ENCODE results near the gene M6PR.

Gene M6PR

GRCh38 chr12:8949342-8950220, at the start of gene M6PR:
Gene M6PR (minus strand): TSS chr12:8949645. CDS start chr12:8946404, 3,241 bp downstream.
- Histone ChIP-seq H3K27ac (ENCODE audit: poor library complexity, severe bottlenecking) (peak within 1 kb of the TSS; percentile 65), H3K9me3 (ENCODE audit: severe bottlenecking) (no peaks in the 10 kb centered on the region), H3K4me1 (ENCODE audit: insufficient read depth, poor library complexity, severe bottlenecking) (peaks cover 3% of the 10 kb centered on the region), H3K4me3 (ENCODE audit: severe bottlenecking) (peak within 1 kb of the TSS; percentile 79), H3K36me3 (ENCODE audit: low read depth) (peaks cover 15% of the 10 kb centered on the region), H3K27me3 (ENCODE audit: insufficient read depth, poor library complexity, severe bottlenecking) (no peaks in the 10 kb centered on the region)
- TF ChIP-seq CTCF (IDR thresholded peaks at IDR 0.05; ENCODE audit: poor library complexity, severe bottlenecking): peak; percentile 19
- DNase-seq (ENCODE audit: low spot score) (peak; percentile 77), ATAC-seq (ENCODE audit: low read depth) (peak; percentile 89)

- Histone ChIP-seq H3K4me3 (ENCODE audit: severe bottlenecking) (no peak overlapping the region), H3K9me3 (ENCODE audit: severe bottlenecking) (no peaks in the 10 kb centered on the region), H3K27me3 (ENCODE audit: insufficient read depth, poor library complexity, severe bottlenecking) (no peaks in the 10 kb centered on the region), H3K27ac (ENCODE audit: poor library complexity, severe bottlenecking) (no peak overlapping the region), H3K4me1 (ENCODE audit: insufficient read depth, poor library complexity, severe bottlenecking) (no peaks in the 10 kb centered on the region), H3K36me3 (ENCODE audit: low read depth) (no peaks in the 10 kb centered on the region)
- TF ChIP-seq CTCF (IDR thresholded peaks at IDR 0.05; ENCODE audit: poor library complexity, severe bottlenecking): no peak
- DNase-seq (ENCODE audit: low spot score) (no peak), ATAC-seq (ENCODE audit: low read depth) (no peak)
Measured at GRCh38 chr12:8996682-8997405, 47.4 kb upstream of the M6PR start.

GRCh38 chr12:8995021-8995775, 45.8 kb upstream of the M6PR start:
- H3K4me1 ChIP-seq (ENCODE audit: insufficient read depth, poor library complexity, severe bottlenecking): no peaks in the 10 kb centered on the region
- no peak for TF ChIP-seq CTCF (IDR thresholded peaks at IDR 0.05; ENCODE audit: poor library complexity, severe bottlenecking)
- no peak overlapping the region for H3K27ac ChIP-seq (ENCODE audit: poor library complexity, severe bottlenecking)
- H3K27me3 ChIP-seq (ENCODE audit: insufficient read depth, poor library complexity, severe bottlenecking): no peaks in the 10 kb centered on the region
- H3K36me3 ChIP-seq (ENCODE audit: low read depth): no peaks in the 10 kb centered on the region
- no peak for DNase-seq (ENCODE audit: low spot score)
- ATAC-seq (ENCODE audit: low read depth): no peak
- no peaks in the 10 kb centered on the region for H3K9me3 ChIP-seq (ENCODE audit: severe bottlenecking)
- no peak overlapping the region for H3K4me3 ChIP-seq (ENCODE audit: severe bottlenecking)

- DNase-seq (ENCODE audit: low spot score): no peak
- Histone ChIP-seq H3K9me3 (ENCODE audit: severe bottlenecking) (no peaks in the 10 kb centered on the region), H3K4me3 (ENCODE audit: severe bottlenecking) (no peak overlapping the region), H3K27me3 (ENCODE audit: insufficient read depth, poor library complexity, severe bottlenecking) (no peaks in the 10 kb centered on the region), H3K27ac (ENCODE audit: poor library complexity, severe bottlenecking) (no peak overlapping the region), H3K4me1 (ENCODE audit: insufficient read depth, poor library complexity, severe bottlenecking) (no peaks in the 10 kb centered on the region), H3K36me3 (ENCODE audit: low read depth) (no peaks in the 10 kb centered on the region)
- ATAC-seq (ENCODE audit: low read depth): no peak
- no peak for TF ChIP-seq CTCF (IDR thresholded peaks at IDR 0.05; ENCODE audit: poor library complexity, severe bottlenecking)
Measured at GRCh38 chr12:8993827-8994226, 44.4 kb upstream of the M6PR start.

All from RWPE2 (cell line).